Upper lobe of left lung (tissue), 6 donors: ENCODE measurements around the gene SHISA7. TPM values are rescaled to one million over a fixed set of nuclear protein-coding genes. Genes with fewer than 3 reads are reported as not detected.

Experiments
- ATAC-seq, 2 donors: fragments of 200-7000 bp; cut with Tn5 transposase; one replicate each; pipeline ENCODE4 v1.9.1; 2022; ENCODE audit warnings: mild to moderate bottlenecking in 2 of 2, moderate library complexity in 2 of 2; ENCODE audit not compliant: low FRiP score in 2 of 2
- DNase-seq, 2 donors: peaks; one replicate each; pipeline ENCODE4 v3.0.0-alpha.2; 2019 to 2020
- H3K27ac ChIP-seq, 4 donors: fragments of 200-600 bp; sonication (generic); one replicate each; pipeline ENCODE4 v1.5.1; 2016 to 2019
- H3K27me3 ChIP-seq, 4 donors: fragments of 200-600 bp; sonication (generic); one replicate each; pipeline ENCODE4 v1.5.1; 2017 to 2019
- H3K36me3 ChIP-seq, 4 donors: fragments of 200-600 bp; sonication (generic); one replicate each; pipeline ENCODE4 v1.5.1; 2016 to 2019
- H3K4me1 ChIP-seq, 4 donors: fragments of 200-600 bp; sonication (generic); one replicate each; pipeline ENCODE4 v1.5.1; 2018 to 2019
- H3K4me3 ChIP-seq, 4 donors: fragments of 200-600 bp; sonication (generic); one replicate each; pipeline ENCODE4 v1.5.1; 2017 to 2019; ENCODE audit warnings: mild to moderate bottlenecking in 2 of 4, moderate library complexity in 1 of 4
- H3K9me3 ChIP-seq, 4 donors: fragments of 200-600 bp; sonication (generic); one replicate each; pipeline ENCODE4 v1.5.1; 2018 to 2019
- CTCF ChIP-seq, 6 experiments: fragments of 450-650 bp in 4 of 6; fragments of 200-600 bp in 2 of 6; sonication (generic) in 2 of 6; IDR thresholded peaks; one replicate each; pipeline ENCODE4 v1.5.1; 2016 to 2019; ENCODE audit warnings: antibody characterized with exemption in 6 of 6
- EP300 ChIP-seq, 4 donors: sonication (generic); formaldehyde crosslinking; IDR thresholded peaks; one replicate each; pipeline ENCODE4 v1.5.1; 2017; ENCODE audit warnings: antibody characterized with exemption in 4 of 4, control low read depth in 2 of 4
- POLR2A ChIP-seq, 4 donors: fragments of 450-650 bp; IDR thresholded peaks; one replicate each; pipeline ENCODE4 v1.5.1; 2016 to 2017; ENCODE audit warnings: antibody characterized with exemption in 4 of 4, mild to moderate bottlenecking in 2 of 4
- POLR2AphosphoS5 ChIP-seq, 2 donors: sonication (generic); formaldehyde crosslinking; IDR thresholded peaks; one replicate each; pipeline ENCODE4 v1.5.1; 2017; ENCODE audit warnings: antibody characterized with exemption in 2 of 2
- WGBS, 2 donors: methylation state at CpG; one replicate each; pipeline ENCODE4 v1.1.5; 2017 to 2018; 5-methylcytosine and 5-hydroxymethylcytosine counted together
- total RNA-seq, 6 donors: library from RNA; depleted of rRNA in 4 of 6; stranded (reverse); fragments of >200 nt in 4 of 6; gene quantifications; one replicate each; pipeline versions ENCODE4 v1.1.0 to v1.2.1, GENCODE V29; 2016 to 2021
- donor health status: DM: no; HTN: no; CAD: no; lungs with moderate emphysema.
- donor health status: DM: no; HTN: yes; CAD: no; lungs with severe emphysema.

Gene SHISA7
- total RNA-seq, 6 donors from 2014 or later: not detected

GRCh38 chr19:55483706-55484592 is 40.8 kb upstream of the SHISA7 start:
- Histone ChIP-seq H3K27ac (peak overlapping the region; percentile 80 to 88 (median 85)), H3K4me1 (peaks cover 35 to 43% (median 42%) of the 10 kb centered on the region in 4 donors), H3K27me3 (no peaks in the 10 kb centered on the region), H3K36me3 (peaks cover 4 to 30% (median 24%) of the 10 kb centered on the region in 4 donors), H3K4me3 (peak overlapping the region in 3 of 4 donors; percentile 52 to 76 (median 53)), H3K9me3 (no peaks in the 10 kb centered on the region)
- ATAC-seq (no peak), DNase-seq (peak in 1 of 2 donors; percentile 79)
- WGBS, 2 donors: 84 to 92% methylated on average over 19 to 36 of the region's 46 CpGs
- TF ChIP-seq POLR2AphosphoS5 (IDR thresholded peaks at IDR 0.05) (no peak), EP300 (IDR thresholded peaks at IDR 0.05) (no peak), CTCF (IDR thresholded peaks at IDR 0.05) (no peak), POLR2A (IDR thresholded peaks at IDR 0.05) (no peak)

GRCh38 chr19:55482967-55483705 is 40.0 kb upstream of the SHISA7 start:
- Histone ChIP-seq H3K4me1 (peaks cover 38 to 45% (median 43%) of the 10 kb centered on the region in 4 donors), H3K36me3 (peaks cover 4 to 30% (median 24%) of the 10 kb centered on the region in 4 donors), H3K27ac (no peak overlapping the region), H3K27me3 (no peaks in the 10 kb centered on the region), H3K4me3 (no peak overlapping the region), H3K9me3 (no peaks in the 10 kb centered on the region)
- DNase-seq: peak in 1 of 2 donors; percentile 84
- ATAC-seq: no peak
- 94 to 97% methylated on average over 38 to 45 of the region's 47 CpGs for WGBS, 2 donors
- TF ChIP-seq POLR2AphosphoS5 (IDR thresholded peaks at IDR 0.05) (no peak), CTCF (IDR thresholded peaks at IDR 0.05) (no peak), POLR2A (IDR thresholded peaks at IDR 0.05) (no peak), EP300 (IDR thresholded peaks at IDR 0.05) (no peak)

- Histone ChIP-seq H3K9me3 (no peaks in the 10 kb centered on the region), H3K4me1 (peaks cover 40 to 47% (median 44%) of the 10 kb centered on the region in 4 donors), H3K27me3 (no peaks in the 10 kb centered on the region), H3K4me3 (no peak overlapping the region), H3K36me3 (peaks cover 4 to 30% (median 24%) of the 10 kb centered on the region in 4 donors), H3K27ac (no peak overlapping the region)
- DNase-seq (peak in 1 of 2 donors; percentile 86), ATAC-seq (no peak)
- WGBS, 2 donors: 93 to 96% methylated on average over 23 to 53 of the region's 83 CpGs
- TF ChIP-seq EP300 (IDR thresholded peaks at IDR 0.05): no peak
Measured at GRCh38 chr19:55482156-55482961, 39.3 kb upstream of the SHISA7 start.

GRCh38 chr19:55481794-55482155 is 38.7 kb upstream of the SHISA7 start:
- no peaks in the 10 kb centered on the region for H3K27me3 ChIP-seq
- no peaks in the 10 kb centered on the region for H3K9me3 ChIP-seq
- H3K27ac ChIP-seq: no peak overlapping the region
- DNase-seq (no peak), ATAC-seq (no peak)
- H3K4me1 ChIP-seq: peaks cover 35 to 44% (median 42%) of the 10 kb centered on the region in 4 donors
- peaks cover 4 to 30% (median 24%) of the 10 kb centered on the region in 4 donors for H3K36me3 ChIP-seq
- TF ChIP-seq CTCF (IDR thresholded peaks at IDR 0.05) (no peak), EP300 (IDR thresholded peaks at IDR 0.05) (no peak), POLR2A (IDR thresholded peaks at IDR 0.05) (no peak), POLR2AphosphoS5 (IDR thresholded peaks at IDR 0.05) (no peak)
- no peak overlapping the region for H3K4me3 ChIP-seq
- 96% methylated on average over 5 of the region's 40 CpGs; no CpG with 5 or more reads in 1 of the 2 donors for WGBS, 2 donors
